DND-41 (cell line): ENCODE data around the gene LIMS2.
A peak's percentile ranks its signal among the peaks of the same experiment; 100 is the strongest.

Source experiments
- CTCF ChIP-seq: IDR thresholded peaks from 2 replicates; pipeline ENCODE4 v1.5.1; 2012; ENCODE audit warnings: borderline replicate concordance, low read length, moderate library complexity, mild to moderate bottlenecking; ENCODE audit not compliant: poor library complexity, severe bottlenecking; ENCODE audit errors: extremely low read depth
- EZH2 ChIP-seq: IDR thresholded peaks from 3 replicates; pipeline ENCODE4 v1.6.1; 2012; ENCODE audit warnings: borderline replicate concordance, low read depth, mild to moderate bottlenecking, moderate library complexity, low read length, inconsistent platforms; ENCODE audit not compliant: severe bottlenecking

GRCh38 chr2:127637725-127638252, 37.5 kb downstream of the LIMS2 start:
- TF ChIP-seq CTCF (peak; percentile 54), EZH2 (no peak)
